Measurements from ENCODE around the gene CTR9. TPM values are rescaled to one million over a fixed set of nuclear protein-coding genes. Genes with fewer than 3 reads are reported as not detected.

Gene CTR9
- total and polyA plus RNA-seq, 2 of the 8 experiments (the other 6 are each of a cell fraction or from before 2014, with no cell fraction given), result 6.1 to 37.7 TPM

DNA sequence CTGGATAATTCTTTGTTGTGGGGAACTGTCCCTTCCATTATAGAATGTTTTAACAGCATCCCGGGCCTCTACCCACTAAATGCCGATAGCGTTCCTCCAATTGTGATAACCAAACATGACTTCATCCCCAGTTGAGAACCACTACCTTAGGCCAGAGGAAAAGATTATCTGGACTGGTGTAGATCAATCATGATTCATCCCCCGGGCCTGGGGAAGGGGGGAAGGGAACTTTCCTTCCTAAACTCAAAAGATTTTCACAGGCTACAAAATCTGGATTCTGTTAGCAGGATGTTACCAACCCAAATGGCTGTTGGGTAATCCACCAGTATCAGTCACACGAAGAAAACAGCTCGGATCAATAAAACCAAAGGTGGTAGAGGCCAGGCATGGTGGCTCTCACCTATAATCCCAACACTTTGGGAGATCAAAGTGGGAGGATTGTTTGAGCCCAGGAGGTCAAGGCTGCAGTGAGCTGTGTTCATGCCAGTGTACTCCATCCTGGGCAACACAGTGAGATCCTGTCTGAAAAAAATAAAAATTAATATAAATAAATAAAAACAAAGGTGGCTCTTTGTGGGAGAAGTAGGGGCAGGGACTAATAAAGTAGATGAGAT, 10.1 kb downstream of the CTR9 start:
- Histone ChIP-seq H3K14ac (ENCODE audit: insufficient read length) (no peak overlapping the region), H3K56ac (replicated peaks; ENCODE audit: insufficient read length, low read depth, low read length) (no peak overlapping the region), H4K5ac (ENCODE audit: insufficient read length, low read depth, low read length) (no peak overlapping the region), H4K8ac (ENCODE audit: extremely low read depth, insufficient read depth, low read length) (no peak overlapping the region), H2AFZ (ENCODE audit: low read length) (no peak overlapping the region), H3K23me2 (ENCODE audit: low read depth, low read length) (no peaks in the 10 kb centered on the region), H3K18ac (ENCODE audit: extremely low read depth, low read length) (no peak overlapping the region), H2BK12ac (ENCODE audit: low read depth, low read length) (no peak overlapping the region), H3K4me2 (ENCODE audit: insufficient read depth in 1 of 2, low read depth in 2 of 2, low read length in 2 of 2) (no peak overlapping the region), H3K23ac (ENCODE audit: insufficient read length) (no peak overlapping the region), H3K4me3 (ENCODE audit: extremely low read depth in 1 of 4, insufficient read depth in 2 of 4, low read depth in 3 of 4, low read length in 4 of 4) (no peak overlapping the region), H2BK20ac (ENCODE audit: low read length) (no peak overlapping the region), H2BK120ac (replicated peaks; ENCODE audit: low read depth, low read length) (no peak overlapping the region), H3K27ac (ENCODE audit: low read depth, low read length) (no peak overlapping the region), H2AK5ac (ENCODE audit: low read depth, low read length) (no peak overlapping the region), H3K9ac (replicated peaks in 1 of 4; ENCODE audit: extremely low read depth in 1 of 4, low read depth in 3 of 4, low read length in 3 of 4) (no peak overlapping the region), H3K36me3 (ENCODE audit: control insufficient read depth in 2 of 4, insufficient read depth in 4 of 4, low read length in 3 of 4) (peaks cover 15 to 44% (median 26%) of the 10 kb centered on the region in 4 experiments), H4K20me1 (replicated peaks in 1 of 2; ENCODE audit: control insufficient read depth in 1 of 2, insufficient read depth in 2 of 2, low read length in 2 of 2) (peaks cover 0 to 2% of the 10 kb centered on the region in 2 experiments), H4K91ac (replicated peaks; ENCODE audit: insufficient read length, low read length) (no peak overlapping the region), H3K79me1 (ENCODE audit: low read depth, low read length) (no peaks in the 10 kb centered on the region), H3K79me2 (ENCODE audit: control insufficient read depth in 1 of 2, insufficient read depth in 2 of 2, low read length in 2 of 2) (no peaks in the 10 kb centered on the region), H2BK5ac (ENCODE audit: low read depth, low read length) (no peak overlapping the region), H3K4me1 (replicated peaks in 1 of 4; ENCODE audit: control insufficient read depth in 3 of 4, insufficient read depth in 4 of 4, low read length in 3 of 4) (no peaks in the 10 kb centered on the region; a peak in 1 of 7 replicates), H3K27me3 (replicated peaks in 1 of 4; ENCODE audit: control insufficient read depth in 3 of 4, extremely low read depth in 1 of 4, insufficient read depth in 3 of 4, low read length in 3 of 4) (no peaks in the 10 kb centered on the region), H3K9me3 (ENCODE audit: insufficient read depth in 2 of 2, low read depth in 1 of 2, low read length in 1 of 2) (no peaks in the 10 kb centered on the region), H3K4ac (replicated peaks; ENCODE audit: insufficient read length, low read depth, low read length) (no peak overlapping the region), H2BK15ac (ENCODE audit: low read length) (no peak overlapping the region)
- WGBS, 2 experiments (ENCODE audit: extremely low coverage in 1 of 2, insufficient coverage in 1 of 2, insufficient read length in 1 of 2, insufficient replicate concordance in 2 of 2, low coverage in 1 of 2, low lambda C conversion rate in 2 of 2, missing lambda C conversion rate in 1 of 2), result 91% methylated on average over 6 of the region's 6 CpGs; no CpG with 5 or more reads in 1 of the 2 experiments
- CTCF ChIA-PET (ENCODE audit: partially characterized antibody), result interaction anchor here (1.6 kb wide), 1 partner anchor 9 kb away, joined by 6 read pairs; no protein-coding TSS in a partner anchor
- POLR2A ChIA-PET (ENCODE audit: partially characterized antibody), result no interaction called here
- DNase-seq (ENCODE audit: low read depth in 1 of 2, low spot score in 2 of 2), result no peak
- no peak for FAIRE-seq
- TF ChIP-seq PHF8 (conservative IDR thresholded peaks at IDR 0.05; ENCODE audit: low read depth, low read length) (no peak), CBX8 (IDR thresholded peaks at IDR 0.05; ENCODE audit: borderline replicate concordance, low read depth, low read length) (no peak), RXRA (IDR thresholded peaks at IDR 0.05; ENCODE audit: insufficient read depth, low read depth, low read length) (no peak), BCL11A (IDR thresholded peaks at IDR 0.05; ENCODE audit: low read depth in 2 of 2, low read length in 2 of 2) (no peak), JUND (IDR thresholded peaks at IDR 0.05; ENCODE audit: low read length) (no peak)

Data from H1 (cell line).